HepG2 (cell line): Measurements from ENCODE around the gene BAHCC1.

ENCODE experiments used
- CREB1 ChIP-seq, 2 experiments: fragments of 450-650 bp in 1 of 2; IDR thresholded peaks; 2 replicates each; pipeline ENCODE4 v1.6.1; 2016 to 2017; ENCODE audit warnings: control low read depth in 1 of 2, mild to moderate bottlenecking in 1 of 2, missing compliant biosample characterization in 1 of 2, missing genetic modification characterization in 1 of 2
- ELF1 ChIP-seq: sonication (generic); formaldehyde crosslinking; IDR thresholded peaks from 2 replicates; pipeline ENCODE4 v1.4.0; 2020; ENCODE audit warnings: missing genetic modification reagents
- FOXC1 ChIP-seq: sonication (generic); formaldehyde crosslinking; IDR thresholded peaks from 2 replicates; pipeline ENCODE4 v1.8.0; 2022; ENCODE audit warnings: mild to moderate bottlenecking, missing genetic modification reagents, borderline replicate concordance
- HDAC6 ChIP-seq: fragments of 200-600 bp; sonication (generic); IDR thresholded peaks from 2 replicates; pipeline ENCODE4 v1.7.0; 2017; ENCODE audit warnings: mild to moderate bottlenecking, antibody characterized with exemption, low read length, low read depth
- MXI1 ChIP-seq: IDR thresholded peaks from 3 replicates; pipeline ENCODE4 v1.6.1; 2012; ENCODE audit warnings: low read depth, low read length, inconsistent platforms, borderline replicate concordance
- RFX5 ChIP-seq: IDR thresholded peaks from 2 replicates; pipeline ENCODE4 v1.6.1; 2011; ENCODE audit warnings: low read depth, low read length, improper control_type of control experiment
- YY1 ChIP-seq: IDR thresholded peaks from 2 replicates; pipeline ENCODE4 v1.6.1; 2011; ENCODE audit warnings: low read length, low read depth, moderate library complexity, mild to moderate bottlenecking; ENCODE audit not compliant: insufficient read depth, insufficient replicate concordance
- ZNF124 ChIP-seq: sonication (generic); formaldehyde crosslinking; IDR thresholded peaks from 2 replicates; pipeline ENCODE4 v1.4.0; 2020; ENCODE audit warnings: missing genetic modification reagents
- TF ChIP-seq, protein P1 (sequence below): sonication (generic); formaldehyde crosslinking; IDR thresholded peaks from 2 replicates; pipeline ENCODE4 v1.5.0; 2020; ENCODE audit warnings: mild to moderate bottlenecking, missing genetic modification reagents, moderate library complexity
- TF ChIP-seq, protein P2 (sequence below): sonication (generic); formaldehyde crosslinking; IDR thresholded peaks from 2 replicates; pipeline ENCODE4 v1.8.0; 2022; ENCODE audit warnings: missing genetic modification reagents, mild to moderate bottlenecking, borderline replicate concordance
- TF ChIP-seq, protein P3 (sequence below): sonication (generic); formaldehyde crosslinking; IDR thresholded peaks from 2 replicates; pipeline ENCODE4 v1.9.0; 2021; ENCODE audit warnings: missing genetic modification reagents, borderline replicate concordance
- TF ChIP-seq, protein P4 (sequence below): sonication (generic); formaldehyde crosslinking; IDR thresholded peaks from 2 replicates; pipeline ENCODE4 v1.5.0; 2020; ENCODE audit warnings: missing genetic modification reagents
- TF ChIP-seq, protein P5 (sequence below): sonication (generic); formaldehyde crosslinking; IDR thresholded peaks from 2 replicates; pipeline ENCODE4 v1.4.0; 2020; ENCODE audit warnings: missing genetic modification reagents

DNA sequence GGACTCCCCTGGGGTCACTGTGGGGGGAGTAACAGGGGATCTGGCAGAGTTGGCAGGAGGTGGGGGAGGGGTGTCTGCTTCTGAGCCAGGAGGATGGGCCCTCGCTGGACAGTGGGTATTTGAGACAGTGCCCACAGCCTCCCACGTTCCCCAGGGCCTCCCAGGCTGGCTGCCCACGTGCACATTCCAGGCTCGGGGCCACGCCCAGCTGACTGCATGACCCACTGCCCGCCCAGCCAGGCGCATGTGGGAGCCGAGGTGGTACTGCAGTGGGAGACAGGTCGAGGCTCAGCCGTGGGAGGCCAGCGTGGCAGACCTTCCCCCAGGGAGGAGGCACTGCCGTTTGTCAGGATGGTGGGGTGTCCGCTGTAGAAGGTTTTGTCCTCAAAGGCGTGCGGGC is 38.8 kb downstream of the BAHCC1 start:
- TF ChIP-seq, protein P1, sequence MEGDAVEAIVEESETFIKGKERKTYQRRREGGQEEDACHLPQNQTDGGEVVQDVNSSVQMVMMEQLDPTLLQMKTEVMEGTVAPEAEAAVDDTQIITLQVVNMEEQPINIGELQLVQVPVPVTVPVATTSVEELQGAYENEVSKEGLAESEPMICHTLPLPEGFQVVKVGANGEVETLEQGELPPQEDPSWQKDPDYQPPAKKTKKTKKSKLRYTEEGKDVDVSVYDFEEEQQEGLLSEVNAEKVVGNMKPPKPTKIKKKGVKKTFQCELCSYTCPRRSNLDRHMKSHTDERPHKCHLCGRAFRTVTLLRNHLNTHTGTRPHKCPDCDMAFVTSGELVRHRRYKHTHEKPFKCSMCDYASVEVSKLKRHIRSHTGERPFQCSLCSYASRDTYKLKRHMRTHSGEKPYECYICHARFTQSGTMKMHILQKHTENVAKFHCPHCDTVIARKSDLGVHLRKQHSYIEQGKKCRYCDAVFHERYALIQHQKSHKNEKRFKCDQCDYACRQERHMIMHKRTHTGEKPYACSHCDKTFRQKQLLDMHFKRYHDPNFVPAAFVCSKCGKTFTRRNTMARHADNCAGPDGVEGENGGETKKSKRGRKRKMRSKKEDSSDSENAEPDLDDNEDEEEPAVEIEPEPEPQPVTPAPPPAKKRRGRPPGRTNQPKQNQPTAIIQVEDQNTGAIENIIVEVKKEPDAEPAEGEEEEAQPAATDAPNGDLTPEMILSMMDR (CRISPR knock-in tag) = no peak
- TF ChIP-seq, protein P2, sequence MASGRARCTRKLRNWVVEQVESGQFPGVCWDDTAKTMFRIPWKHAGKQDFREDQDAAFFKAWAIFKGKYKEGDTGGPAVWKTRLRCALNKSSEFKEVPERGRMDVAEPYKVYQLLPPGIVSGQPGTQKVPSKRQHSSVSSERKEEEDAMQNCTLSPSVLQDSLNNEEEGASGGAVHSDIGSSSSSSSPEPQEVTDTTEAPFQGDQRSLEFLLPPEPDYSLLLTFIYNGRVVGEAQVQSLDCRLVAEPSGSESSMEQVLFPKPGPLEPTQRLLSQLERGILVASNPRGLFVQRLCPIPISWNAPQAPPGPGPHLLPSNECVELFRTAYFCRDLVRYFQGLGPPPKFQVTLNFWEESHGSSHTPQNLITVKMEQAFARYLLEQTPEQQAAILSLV (CRISPR knock-in tag) = no peak
- TF ChIP-seq, protein P3, sequence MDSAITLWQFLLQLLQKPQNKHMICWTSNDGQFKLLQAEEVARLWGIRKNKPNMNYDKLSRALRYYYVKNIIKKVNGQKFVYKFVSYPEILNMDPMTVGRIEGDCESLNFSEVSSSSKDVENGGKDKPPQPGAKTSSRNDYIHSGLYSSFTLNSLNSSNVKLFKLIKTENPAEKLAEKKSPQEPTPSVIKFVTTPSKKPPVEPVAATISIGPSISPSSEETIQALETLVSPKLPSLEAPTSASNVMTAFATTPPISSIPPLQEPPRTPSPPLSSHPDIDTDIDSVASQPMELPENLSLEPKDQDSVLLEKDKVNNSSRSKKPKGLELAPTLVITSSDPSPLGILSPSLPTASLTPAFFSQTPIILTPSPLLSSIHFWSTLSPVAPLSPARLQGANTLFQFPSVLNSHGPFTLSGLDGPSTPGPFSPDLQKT (CRISPR knock-in tag) = no peak
- no peak for TF ChIP-seq FOXC1 (CRISPR knock-in tag)
- TF ChIP-seq, protein P4, sequence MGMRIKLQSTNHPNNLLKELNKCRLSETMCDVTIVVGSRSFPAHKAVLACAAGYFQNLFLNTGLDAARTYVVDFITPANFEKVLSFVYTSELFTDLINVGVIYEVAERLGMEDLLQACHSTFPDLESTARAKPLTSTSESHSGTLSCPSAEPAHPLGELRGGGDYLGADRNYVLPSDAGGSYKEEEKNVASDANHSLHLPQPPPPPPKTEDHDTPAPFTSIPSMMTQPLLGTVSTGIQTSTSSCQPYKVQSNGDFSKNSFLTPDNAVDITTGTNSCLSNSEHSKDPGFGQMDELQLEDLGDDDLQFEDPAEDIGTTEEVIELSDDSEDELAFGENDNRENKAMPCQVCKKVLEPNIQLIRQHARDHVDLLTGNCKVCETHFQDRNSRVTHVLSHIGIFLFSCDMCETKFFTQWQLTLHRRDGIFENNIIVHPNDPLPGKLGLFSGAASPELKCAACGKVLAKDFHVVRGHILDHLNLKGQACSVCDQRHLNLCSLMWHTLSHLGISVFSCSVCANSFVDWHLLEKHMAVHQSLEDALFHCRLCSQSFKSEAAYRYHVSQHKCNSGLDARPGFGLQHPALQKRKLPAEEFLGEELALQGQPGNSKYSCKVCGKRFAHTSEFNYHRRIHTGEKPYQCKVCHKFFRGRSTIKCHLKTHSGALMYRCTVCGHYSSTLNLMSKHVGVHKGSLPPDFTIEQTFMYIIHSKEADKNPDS = no peak
- TF ChIP-seq MXI1 = no peak
- no peak for TF ChIP-seq YY1
- TF ChIP-seq, protein P5, sequence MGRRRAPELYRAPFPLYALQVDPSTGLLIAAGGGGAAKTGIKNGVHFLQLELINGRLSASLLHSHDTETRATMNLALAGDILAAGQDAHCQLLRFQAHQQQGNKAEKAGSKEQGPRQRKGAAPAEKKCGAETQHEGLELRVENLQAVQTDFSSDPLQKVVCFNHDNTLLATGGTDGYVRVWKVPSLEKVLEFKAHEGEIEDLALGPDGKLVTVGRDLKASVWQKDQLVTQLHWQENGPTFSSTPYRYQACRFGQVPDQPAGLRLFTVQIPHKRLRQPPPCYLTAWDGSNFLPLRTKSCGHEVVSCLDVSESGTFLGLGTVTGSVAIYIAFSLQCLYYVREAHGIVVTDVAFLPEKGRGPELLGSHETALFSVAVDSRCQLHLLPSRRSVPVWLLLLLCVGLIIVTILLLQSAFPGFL (CRISPR knock-in tag) = no peak
- no peak for TF ChIP-seq HDAC6
- TF ChIP-seq CREB1 (IDR thresholded peaks at IDR 0.05) = no peak
- no peak for TF ChIP-seq CREB1 (CRISPR knock-in tag; IDR thresholded peaks at IDR 0.05)
- no peak for TF ChIP-seq RFX5
- no peak for TF ChIP-seq ELF1
- no peak for TF ChIP-seq ZNF124 (CRISPR knock-in tag)
